NCI-H82 treated with DMSO at 0.1 percent for 48 hours (cell line): ENCODE measurements around the gene MPRIP.
"Not testable (repeated sequence)": the region's sequence is repeated elsewhere in the genome, so short reads cannot be mapped to it uniquely, and the experiment has no call there.

Experiments
- DNase-seq: peaks from one replicate; lab custom pipeline; 2025; ENCODE audit not compliant: unreplicated experiment; lab: John Stamatoyannopoulos, UW

MPRIP gene

DNA sequence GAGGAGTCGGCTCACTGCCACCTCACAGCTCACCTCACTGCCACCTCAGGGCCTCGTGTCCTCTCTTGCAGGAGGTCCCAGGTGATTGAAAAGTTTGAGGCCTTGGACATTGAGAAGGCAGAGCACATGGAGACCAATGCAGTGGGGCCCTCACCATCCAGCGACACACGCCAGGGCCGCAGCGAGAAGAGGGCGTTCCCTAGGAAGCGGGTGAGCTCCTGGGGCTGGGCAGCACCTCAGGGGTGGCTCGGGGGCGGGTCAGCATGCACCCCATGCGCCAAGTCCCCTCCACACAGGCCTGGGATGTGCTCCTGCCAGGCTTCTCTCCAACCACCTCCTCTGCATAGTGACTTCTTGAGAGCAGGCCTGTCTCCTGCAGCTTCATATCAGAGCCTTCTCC lies 100.3 kb downstream of the MPRIP start:
- no peak for DNase-seq

DNA sequence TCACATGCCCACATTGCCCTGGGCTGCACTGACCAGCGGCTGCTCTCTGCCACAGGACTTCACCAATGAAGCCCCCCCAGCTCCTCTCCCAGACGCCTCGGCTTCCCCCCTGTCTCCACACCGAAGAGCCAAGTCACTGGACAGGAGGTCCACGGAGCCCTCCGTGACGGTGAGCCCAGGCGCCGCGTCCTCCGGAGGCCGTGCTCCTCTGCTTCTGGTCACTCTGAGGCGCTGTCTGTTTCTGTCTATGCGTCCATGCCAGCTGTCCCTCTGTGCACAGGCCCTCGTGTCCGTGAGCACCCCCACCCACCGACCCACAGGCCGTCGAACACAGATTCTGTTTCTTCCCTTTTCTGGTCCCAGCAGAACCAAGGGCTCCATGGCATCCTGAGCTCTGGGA lies 101.2 kb downstream of the MPRIP start:
- no peak for DNase-seq

GRCh38 chr17:17144061-17144460 lies 101.8 kb downstream of the MPRIP start:
- DNase-seq = no peak

DNA sequence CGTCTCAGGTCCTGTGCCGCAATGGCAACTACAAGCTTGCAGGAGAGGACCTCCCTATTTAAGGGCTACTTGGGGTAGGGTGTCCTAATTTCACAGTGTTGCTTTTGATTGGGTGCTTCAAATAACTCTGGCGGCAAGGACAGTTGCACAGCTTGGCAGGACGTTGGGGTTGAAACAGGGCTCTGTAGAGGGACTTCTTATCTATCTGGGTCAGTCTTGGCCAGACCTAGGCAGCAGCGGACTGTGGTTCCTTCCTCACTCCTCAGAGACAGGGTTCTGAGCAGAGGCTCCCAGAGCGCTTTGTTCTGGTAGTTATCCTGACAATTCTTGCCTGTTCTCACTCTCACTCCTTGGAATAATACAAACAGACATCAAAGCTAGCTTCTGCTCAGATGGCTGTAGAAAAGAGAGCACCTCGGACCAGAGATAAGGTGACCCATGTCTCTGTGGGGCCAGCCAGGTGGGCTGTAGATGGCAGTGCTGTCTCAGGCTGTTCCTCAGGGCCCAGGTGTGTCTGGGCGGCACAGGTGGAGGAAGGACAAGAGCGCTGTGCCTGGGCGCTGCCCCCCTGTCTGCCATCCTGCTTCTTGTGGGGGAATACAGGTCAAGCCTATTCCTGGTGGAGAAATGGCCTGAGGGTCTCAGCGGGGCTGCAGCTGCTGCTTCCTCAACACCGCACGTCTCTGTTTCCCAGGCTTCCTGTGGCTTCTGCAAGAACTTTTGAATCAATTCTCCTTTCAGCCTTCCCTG lies 102.8 kb downstream of the MPRIP start:
- DNase-seq = no peak

GRCh38 chr17:17146786-17147406 lies 104.6 kb downstream of the MPRIP start:
- DNase-seq = peak; percentile 4

DNA sequence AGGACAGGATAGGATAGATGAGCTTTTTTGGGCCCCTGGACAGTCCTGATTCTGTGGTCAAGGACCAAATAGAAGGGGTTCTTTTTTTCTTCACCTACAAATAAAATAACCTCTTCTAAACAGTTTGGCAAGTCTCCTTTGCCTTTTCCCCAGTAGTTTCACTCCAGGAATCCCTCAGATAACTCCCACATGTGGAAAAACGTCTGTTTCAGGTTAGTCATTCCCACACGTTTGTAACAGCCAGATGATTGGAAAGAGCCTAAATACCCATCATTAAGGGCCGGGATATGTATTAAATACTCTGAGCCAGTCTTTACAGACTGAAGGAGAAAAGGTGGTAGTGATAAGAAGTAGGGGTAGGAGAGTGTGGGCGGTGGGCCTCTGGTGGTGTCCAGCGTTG lies 105.6 kb downstream of the MPRIP start:
- DNase-seq = no peak

- DNase-seq = no peak
These were observed 107.5 kb downstream of the MPRIP start for GRCh38 chr17:17149520-17150447.

DNA sequence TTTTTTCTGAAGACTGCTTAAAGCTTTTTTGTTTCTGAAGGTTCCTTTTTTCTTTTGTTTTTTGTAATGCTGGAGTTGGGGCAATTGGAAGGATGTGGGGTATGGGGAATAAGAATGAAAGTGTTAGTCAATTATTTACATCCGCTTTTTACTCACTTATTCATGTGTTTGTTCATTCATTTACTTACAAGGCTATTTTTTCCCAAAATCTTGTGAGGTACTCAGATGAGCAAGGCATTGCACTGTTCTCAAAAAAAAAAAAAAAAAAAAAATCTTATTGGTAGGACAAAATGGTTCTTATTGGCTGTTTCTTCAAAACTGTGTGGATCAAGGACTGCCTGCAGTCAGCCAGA lies 108.2 kb downstream of the MPRIP start:
- no peak for DNase-seq

- no peak for DNase-seq
These were observed 108.8 kb downstream of the MPRIP start for GRCh38 chr17:17151055-17151454.

- no peak for DNase-seq
These were observed 109.3 kb downstream of the MPRIP start for GRCh38 chr17:17151541-17151940.

DNA sequence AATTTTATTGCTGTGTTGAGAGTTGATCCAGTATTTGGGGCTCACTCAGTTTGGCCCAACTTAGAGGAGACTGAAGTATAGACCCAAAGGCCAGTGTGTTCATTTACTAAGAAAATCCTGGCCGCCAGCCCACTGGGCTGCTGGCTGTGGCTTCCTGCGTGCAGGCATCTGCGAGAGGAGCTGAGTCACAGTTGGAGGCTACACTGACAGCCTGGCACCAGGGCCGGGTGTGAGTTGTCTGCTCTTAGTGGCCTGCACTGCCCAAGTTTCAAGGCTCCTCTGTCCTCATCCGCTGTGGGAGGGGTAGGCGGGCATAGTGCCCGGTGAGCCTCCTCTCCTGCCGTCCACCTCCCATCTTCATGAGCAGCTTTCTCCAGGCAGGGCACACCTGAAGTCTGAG lies 109.7 kb downstream of the MPRIP start:
- no peak for DNase-seq

DNA sequence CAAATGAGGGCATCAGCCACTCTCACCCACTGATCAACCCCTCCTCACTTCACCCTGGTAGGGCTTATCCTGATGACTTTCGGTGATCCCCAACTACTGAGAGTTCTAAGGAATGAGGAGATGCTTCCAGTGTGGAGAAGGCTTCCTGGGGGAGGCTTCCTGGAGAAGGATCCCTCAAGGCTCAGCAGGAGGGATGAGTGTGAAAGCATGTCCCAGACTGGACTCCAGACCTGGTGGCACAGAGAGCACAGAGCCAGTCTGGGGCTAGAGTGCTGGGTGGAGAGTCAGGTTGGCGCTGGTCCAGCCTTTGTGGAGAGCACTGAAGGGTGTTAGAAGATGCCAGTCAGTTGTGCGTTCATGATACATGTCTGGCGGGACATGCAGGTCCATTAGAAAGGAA lies 110.1 kb downstream of the MPRIP start:
- no peak for DNase-seq

DNA sequence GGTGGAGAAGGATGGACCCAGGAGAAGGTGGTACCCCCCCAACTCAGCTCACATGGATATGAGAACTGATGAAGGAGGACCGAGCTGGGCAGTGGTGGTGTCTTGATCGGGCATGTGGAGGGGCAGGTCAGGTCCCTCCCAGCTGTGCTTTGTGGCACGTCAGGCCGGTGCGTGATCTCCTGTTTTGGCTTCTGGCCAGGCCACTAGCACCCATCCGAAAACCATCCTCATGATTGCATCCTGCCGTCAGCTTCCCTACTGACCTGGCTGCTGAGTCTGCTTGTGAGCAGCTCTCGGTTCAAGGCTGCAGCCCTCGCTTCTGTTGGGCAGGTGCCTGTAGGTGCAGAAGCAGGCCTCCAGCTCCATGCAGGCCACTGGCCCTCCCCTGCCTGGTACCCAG lies 110.8 kb downstream of the MPRIP start:
- no peak for DNase-seq

GRCh38 chr17:17153709-17154108 lies 111.5 kb downstream of the MPRIP start:
- no peak for DNase-seq

DNA sequence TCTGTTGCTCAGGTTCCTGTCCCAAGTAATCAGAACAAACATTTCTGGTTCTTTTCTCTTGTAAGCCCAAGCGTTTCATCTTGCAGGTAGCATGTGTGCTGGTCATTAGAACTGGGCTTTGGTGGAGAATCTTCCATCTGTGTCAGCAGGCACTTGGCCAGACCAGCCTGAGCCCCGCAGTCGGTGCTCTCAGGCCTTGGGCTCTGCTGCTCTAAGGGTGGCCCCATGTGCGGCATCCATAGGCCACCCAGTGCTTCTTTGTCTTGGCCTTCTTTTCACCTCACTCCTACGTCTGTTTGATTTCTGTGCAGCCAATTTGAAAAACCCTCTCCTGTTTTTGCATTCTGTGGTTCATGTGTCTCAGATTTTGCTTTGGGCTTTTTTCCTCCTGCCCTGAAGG lies 112.3 kb downstream of the MPRIP start:
- no peak for DNase-seq

- no peak for DNase-seq
These were observed 112.7 kb downstream of the MPRIP start for GRCh38 chr17:17154981-17155380.

DNA sequence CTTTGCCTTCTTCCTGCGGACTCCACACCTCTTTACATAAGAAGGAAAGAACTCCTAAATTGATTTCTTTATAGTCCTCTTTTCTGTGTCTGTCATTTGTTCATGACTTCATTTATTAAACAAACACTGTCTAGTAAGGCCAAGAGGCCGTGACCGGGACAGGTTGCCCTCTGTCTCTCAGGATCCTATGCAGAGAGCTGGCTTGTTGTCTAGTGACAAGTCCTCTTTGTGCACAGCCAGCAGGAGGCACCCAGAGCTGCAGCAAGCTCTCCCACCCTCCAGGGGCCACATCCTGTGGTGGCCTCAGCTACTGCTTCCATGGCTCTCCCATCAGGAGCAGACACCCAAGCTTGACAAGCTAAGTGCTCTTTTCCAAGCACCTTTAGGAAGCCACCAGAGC lies 113.3 kb downstream of the MPRIP start:
- DNase-seq = no peak

DNA sequence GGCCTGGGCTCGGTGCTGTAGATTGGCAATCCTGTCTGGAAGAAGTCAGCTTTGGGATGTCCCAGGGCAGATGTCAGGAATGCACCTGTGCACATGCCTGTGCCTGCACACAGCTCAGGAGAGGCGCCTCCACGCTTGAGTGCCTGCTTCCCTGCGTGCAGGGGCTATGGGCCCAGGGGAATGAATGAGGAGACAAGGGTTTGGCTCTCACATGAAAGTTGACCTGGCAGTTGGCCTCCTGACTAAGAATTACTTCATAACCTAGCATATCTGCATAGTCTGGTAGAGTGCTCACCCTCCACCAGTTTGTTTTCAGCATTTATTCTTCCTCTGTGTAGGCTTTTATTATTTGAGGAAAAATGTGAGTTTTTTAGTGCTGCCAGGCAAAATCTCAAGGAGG lies 113.8 kb downstream of the MPRIP start:
- DNase-seq = no peak

DNA sequence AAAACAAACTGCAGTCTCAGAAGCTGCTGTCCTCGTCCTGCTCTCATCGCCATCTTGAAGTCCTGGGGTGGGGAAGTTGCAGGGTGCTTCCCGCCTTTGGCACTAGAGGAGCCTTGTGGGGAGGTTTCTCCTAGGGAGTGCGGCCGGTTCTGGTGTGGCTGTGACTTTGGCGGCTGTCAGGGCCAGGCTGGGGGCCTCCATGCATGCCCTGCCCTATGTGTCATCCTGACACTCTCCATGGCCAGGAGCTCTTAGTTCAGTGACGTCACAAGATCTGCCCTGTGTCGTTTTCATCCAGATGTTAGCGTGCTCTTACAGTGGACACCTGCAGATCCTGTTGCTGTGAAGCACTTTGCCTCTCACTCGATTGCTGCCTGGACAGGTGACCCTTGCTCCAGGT lies 114.3 kb downstream of the MPRIP start:
- no peak for DNase-seq

GRCh38 chr17:17157041-17157440 lies 114.8 kb downstream of the MPRIP start:
- no peak for DNase-seq

- not testable (repeated sequence) for DNase-seq
These were observed 116.2 kb downstream of the MPRIP start for GRCh38 chr17:17158506-17158905.

DNA sequence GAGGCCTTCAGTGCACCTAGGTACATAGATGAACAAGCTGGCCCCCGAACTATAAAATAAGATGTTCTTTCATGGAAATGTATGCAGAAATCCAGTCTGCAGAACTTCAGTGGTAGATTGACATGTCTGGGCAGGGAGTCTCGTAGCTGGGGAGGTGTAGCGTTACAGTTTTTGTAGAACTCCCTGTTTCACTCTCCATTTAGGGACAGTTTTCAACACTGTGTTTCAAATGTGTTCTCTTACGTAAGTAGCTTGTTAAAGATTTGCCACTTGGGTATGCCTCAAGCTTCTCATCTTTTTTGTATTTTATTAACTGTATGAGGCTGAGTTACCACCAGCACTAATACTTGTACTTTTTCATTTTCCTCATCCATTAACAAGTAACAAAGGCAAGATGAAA lies 117.3 kb downstream of the MPRIP start:
- DNase-seq = no peak
